NCI-H526 (cell line): Measurements from ENCODE around the gene NAV2.

Source experiments
- DNase-seq, 2 experiments: peaks; one replicate each; lab custom pipeline; 2025; lab: John Stamatoyannopoulos, UW

The NAV2 gene

GRCh38 chr11:20017320-20017719 lies 304.7 kb downstream of the NAV2 start:
- DNase-seq = no peak

- no peak for DNase-seq
Observed at GRCh38 chr11:20020198-20020597, 307.6 kb downstream of the NAV2 start.

- no peak for DNase-seq
Observed at GRCh38 chr11:20020716-20021115, 308.1 kb downstream of the NAV2 start.

- peak in 1 of 2 experiments; percentile 19 for DNase-seq
Observed at GRCh38 chr11:20021212-20021611, 308.6 kb downstream of the NAV2 start.

GRCh38 chr11:20021771-20022362 lies 309.2 kb downstream of the NAV2 start:
- DNase-seq = peak in 1 of 2 experiments; percentile 47

- peak; percentile 62 to 82 for DNase-seq
Observed at GRCh38 chr11:20022363-20023081, 309.9 kb downstream of the NAV2 start.

- no peak for DNase-seq
Observed at GRCh38 chr11:20023082-20023426, 310.4 kb downstream of the NAV2 start.

GRCh38 chr11:20024172-20024935 lies 311.7 kb downstream of the NAV2 start:
- DNase-seq = no peak

GRCh38 chr11:20025332-20025840 lies 312.7 kb downstream of the NAV2 start:
- peak in 1 of 2 experiments; percentile 31 for DNase-seq

- peak; percentile 99 for DNase-seq
Observed at GRCh38 chr11:20026629-20027555, 314.3 kb downstream of the NAV2 start.

GRCh38 chr11:20027556-20028013 lies 314.9 kb downstream of the NAV2 start:
- DNase-seq = peak; percentile 86

- peak in 1 of 2 experiments; percentile 69 for DNase-seq
Observed at GRCh38 chr11:20029193-20029592, 316.6 kb downstream of the NAV2 start.

GRCh38 chr11:20030472-20030871 lies 317.8 kb downstream of the NAV2 start:
- DNase-seq = no peak

- DNase-seq = peak in 1 of 2 experiments; percentile 27
Observed at GRCh38 chr11:20031155-20032001, 318.7 kb downstream of the NAV2 start.

GRCh38 chr11:20032127-20032526 lies 319.5 kb downstream of the NAV2 start:
- DNase-seq = no peak

- no peak for DNase-seq
Observed at GRCh38 chr11:20032577-20033260, 320.1 kb downstream of the NAV2 start.

- no peak for DNase-seq
Observed at GRCh38 chr11:20033806-20034205, 321.2 kb downstream of the NAV2 start.

GRCh38 chr11:20034941-20035340 lies 322.3 kb downstream of the NAV2 start:
- no peak for DNase-seq

GRCh38 chr11:20035375-20035700 lies 322.7 kb downstream of the NAV2 start:
- DNase-seq = no peak
